GM19240 (cell line): ENCODE data around the gene ZFYVE28.

Experiments used
- DNase-seq: peaks from one replicate; pipeline ENCODE4 v3.0.0; 2011; ENCODE audit warnings: low spot score; ENCODE audit not compliant: insufficient read length

The ZFYVE28 gene

DNA sequence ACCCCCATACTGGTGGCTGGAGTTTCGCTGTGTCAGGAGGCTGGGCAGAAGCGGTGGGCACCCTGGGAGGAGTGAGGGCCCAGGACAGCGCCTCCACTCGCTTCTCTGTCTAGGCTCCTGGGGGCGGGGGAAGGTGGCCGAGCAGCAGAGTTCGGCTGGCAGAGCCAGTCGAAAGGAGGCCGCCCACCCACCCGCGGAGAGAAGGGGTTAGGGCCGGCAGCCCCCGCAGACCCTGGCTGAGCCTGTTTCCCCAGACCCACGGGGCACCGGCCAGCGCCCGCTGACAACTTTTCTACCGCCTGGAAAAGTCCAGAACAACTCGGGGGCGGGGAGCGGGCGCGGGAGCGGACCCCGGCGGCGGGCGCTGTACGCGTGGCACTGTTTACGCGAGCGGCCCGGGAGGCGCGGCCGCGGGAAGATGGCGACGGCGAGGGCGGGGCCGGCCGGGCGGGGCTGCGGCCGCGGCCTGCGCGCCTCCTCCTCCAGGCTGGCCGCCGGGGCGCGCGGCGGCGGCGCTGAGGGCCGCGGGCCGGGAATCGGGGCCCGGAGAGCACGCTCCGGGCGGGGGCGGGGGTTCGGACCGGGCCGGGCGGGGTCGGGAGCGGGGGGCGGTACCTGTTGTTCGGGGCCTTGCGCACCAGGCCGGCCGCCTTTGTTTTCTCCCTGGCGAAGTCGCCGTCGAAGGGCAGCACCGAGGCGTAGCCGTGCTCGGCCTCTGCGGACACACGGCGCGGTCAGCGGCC is 157.2 kb downstream of the ZFYVE28 start:
- DNase-seq: no peak

DNA sequence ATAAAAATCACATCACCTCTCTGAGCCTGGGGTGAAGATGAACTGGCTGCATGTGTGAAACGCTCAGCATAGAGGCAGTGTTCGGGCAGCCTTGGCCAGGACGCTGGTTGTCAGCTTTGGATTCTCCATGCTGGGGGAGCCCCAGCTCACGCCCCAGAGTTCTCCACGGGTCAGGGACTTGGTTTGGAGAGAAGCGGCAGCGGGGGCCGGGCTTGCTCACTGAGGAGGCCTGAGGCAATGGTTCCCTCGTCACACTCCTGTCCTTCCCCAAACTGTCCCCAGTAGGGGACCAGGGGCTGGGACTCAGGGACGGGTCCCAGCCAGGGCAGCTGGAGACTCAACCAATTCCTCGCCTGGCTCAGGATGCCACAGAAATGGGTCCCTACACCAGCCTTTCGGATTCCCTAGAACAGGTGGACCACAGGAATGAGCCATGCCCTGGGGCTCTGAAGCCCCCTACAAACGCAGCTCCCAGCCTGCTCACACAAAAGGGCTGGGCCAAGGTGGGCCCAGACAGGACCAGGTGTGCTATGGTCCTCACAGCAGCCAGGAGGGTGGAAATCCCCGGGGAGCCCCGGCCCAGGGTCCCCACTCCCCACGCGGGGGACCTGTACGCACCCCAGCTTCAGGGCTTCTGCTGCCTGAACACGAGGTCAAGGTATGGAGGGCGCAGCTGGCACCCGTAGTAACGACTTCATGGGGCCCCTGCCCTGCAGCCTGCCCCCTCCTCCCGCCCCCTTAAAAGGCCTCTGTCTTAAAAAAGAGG is 157.9 kb downstream of the ZFYVE28 start:
- DNase-seq: no peak

DNA sequence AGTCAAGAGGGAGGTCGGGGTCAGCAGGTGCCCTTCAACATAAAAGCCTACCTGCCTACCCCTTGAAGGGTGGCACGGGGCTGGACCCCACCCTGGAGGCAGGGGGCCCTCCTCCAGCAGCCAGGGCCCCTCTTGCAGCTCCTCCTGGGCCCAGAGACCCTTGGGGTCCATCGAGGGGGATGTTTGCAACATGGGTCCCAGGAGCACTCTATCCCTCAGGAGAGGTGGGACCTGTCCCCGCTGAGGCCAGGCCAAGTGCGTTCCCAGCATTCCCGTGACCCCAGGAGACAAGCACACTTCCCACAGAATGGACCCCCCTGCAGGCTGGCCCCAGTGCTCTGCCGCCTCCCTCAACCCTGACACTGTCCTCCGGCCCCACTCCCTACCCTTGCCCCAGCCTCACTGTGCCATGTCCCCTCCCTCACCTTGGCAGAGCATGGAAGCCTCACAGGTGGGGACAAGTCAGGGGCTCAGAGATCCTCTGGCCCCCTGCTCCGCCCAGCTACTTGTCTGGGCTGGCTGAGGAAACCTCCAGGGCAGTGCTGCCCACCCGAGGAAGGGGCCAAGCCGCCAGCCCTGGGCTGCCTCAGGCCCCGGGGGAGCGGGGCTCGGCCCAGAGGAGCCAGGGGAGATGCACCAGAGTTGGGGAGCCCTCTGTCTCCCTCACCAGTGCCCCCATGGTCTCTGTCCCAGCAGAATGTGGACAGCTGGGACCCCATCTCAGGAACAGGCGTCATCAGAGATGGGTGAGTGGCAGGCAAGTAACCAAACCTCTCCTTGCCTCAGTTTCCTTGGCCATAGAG is 158.7 kb downstream of the ZFYVE28 start:
- DNase-seq: no peak

DNA sequence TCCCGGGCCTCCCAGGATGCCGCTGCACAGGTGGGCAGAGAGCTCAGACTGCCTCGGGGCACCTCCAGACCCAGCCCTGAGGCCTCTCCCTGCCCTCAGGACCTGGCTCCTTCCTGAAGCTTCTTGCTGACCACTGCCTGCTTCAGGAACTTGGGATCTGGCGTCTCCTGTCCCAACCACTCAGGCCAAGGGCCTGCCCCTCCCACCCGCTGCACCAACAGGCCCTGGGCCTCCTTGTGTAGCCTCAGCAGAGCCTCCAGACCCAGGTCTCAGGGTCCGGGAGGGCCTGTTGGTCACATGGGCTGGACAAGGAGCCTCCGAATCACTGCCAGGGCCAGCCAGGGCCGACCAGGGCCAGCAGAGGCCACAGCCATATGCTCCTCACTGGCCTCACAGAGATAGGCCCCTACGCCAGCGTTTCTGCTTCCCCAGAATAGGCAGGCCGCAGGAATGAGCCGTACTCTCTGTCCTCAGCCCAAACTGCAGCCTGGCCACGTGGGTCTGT is 159.4 kb downstream of the ZFYVE28 start:
- DNase-seq: no peak

DNA sequence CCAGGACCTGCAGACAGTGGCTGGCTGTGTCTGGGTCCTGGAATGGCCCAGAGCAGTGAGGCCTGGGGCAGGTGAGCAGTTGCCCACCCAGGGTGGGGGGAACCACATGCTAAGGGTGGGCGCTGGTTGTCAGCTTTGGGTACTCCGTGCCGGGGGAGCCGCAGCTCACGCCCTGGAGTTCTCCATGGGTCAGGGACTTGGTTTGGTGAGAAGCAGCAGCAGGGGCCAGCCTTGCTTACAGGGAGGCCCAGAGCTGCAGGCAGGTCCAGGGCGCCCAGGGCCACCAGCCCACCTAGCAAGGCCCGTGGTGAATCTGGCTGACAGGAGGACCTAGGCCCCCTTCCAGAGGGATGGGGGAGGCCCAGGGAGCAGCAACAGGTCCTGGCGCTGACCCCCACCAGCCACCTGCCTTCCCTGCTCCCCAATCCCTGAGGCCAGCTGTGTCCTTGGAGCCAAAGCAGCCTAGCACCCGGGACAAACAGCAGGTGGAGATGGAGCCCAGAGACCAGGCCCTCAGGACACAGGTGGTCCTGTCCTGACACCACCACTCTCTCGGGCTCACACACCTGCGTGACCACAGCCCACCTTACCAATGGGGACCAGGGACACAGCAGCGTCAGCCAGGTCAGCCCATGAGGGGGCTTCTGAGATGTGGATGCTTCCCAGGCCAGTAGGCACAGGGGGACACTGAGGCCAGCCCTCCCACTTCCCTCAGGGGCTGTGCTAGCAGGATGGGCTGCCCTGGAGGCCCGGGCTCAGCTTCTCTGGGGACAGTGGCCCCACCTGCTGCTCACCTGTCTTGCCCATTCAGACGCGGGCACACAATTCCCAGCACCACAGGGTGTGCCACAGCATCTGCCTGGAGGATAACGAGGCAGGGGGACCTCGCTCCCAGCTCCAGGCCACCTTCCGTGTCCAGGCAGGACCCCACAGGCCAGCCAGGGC is 160.1 kb downstream of the ZFYVE28 start:
- no peak for DNase-seq

DNA sequence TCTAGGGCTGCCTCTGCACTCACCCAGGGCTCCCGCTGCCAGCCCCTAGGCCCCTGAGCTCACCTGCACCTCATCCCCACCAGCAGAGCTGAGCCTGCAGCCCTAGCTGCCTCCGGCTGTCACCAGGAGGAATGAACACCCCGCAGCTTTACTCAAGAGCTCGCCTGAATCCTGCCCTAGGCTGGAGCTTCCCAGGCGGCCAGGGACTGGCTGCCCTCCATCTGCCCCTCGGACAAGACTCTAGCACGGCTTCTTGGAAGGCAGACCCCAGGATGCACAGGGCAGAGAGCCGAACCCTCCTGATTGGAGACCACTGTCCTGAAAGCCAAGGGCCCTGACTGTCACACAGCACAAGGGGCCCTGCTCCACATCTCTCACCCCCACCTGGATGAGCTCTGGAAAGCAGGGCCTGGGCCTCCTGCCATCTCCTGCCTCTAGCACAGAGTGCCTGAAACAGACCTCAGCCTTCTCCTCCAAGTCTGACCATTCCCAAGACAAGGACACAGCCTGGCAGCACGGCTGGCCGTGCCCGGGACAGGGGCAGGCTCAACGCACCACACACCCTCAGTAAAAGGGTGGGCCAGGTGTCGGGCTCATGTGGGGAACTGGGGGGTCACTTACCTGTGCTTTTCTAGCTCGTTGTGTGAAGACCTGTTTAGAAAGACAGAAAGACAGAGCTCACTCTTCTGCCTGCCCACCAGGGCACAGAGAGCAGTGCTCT is 160.9 kb downstream of the ZFYVE28 start:
- DNase-seq: no peak

DNA sequence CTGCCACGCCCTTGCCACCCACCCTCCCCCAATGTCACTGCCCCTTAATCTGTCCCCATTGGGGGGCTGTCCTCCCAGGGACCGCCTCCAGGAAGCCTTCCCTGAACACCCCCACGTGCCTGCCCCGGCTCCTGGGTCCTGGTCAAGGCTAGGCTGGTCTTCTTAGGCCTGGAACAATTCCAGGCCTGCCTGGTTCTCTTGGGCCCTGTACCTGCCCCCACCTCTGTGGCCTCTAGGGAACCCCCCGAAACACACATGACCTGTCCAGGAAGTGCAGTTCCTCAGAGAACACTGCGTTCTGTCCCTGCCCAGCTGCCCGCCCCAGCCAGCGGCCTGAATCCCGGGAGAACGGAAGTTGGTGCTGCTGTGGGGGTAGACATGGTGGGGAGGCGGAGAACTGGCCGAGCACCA is 161.7 kb downstream of the ZFYVE28 start:
- no peak for DNase-seq

DNA sequence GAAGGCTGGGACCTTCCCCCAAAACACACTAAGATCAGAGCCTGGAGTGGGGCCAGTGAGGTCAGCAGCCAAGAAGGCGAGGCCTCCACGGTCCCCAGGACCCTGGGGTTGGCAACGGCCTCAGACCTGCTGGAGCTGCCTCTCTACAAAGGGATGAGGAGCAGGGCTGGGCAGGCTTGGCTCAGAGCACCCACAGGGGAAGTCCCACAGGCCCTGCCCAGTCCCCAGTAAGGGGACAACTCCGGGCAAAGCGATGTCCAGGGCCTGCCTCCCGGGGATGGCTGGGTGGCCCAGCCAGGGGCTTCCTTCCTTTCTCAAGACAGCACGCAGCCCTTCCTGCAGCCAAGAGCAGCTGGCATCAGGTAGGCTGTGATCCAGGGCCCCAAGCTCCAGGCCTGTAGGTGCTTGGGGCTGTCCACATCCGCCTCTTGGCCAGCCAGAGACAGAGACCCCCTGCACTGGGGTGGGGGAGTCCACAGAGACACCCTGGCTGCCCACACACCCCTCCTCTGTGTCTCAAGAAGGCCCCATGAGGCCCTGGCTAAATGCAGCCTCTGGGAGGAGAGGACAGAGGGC is 162.2 kb downstream of the ZFYVE28 start:
- no peak for DNase-seq

DNA sequence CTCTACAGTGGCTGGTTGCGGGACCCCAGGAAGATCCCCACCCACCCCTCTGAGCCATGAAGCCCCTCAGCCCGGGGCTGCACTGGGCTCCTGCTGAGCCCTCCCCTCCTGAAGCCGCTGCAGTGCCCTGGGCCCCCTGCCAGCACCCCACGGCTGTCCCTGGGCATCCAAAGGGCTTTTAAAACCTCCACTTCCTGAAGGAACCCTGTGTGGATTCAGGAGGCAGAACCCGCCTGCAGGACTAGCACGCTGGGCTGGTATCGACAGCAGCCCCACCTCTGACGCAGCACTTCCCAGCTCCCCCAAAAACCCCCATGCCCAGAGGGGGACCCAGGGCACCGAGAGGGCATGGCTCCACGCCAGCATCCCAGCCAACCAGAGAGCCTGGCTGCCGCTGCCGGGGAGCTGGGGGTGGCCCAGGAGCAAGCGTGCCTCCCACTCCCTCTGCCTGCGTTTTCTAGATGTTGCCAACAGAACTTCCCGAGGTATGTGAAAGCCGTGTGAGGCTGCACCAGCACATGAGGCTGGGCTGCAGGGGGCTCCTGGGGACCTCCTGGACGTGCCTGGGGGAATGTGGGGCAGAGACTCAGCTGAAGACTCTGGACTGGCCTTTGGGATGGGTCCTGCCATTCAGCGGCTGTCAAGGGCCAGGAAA is 162.8 kb downstream of the ZFYVE28 start:
- no peak for DNase-seq

DNA sequence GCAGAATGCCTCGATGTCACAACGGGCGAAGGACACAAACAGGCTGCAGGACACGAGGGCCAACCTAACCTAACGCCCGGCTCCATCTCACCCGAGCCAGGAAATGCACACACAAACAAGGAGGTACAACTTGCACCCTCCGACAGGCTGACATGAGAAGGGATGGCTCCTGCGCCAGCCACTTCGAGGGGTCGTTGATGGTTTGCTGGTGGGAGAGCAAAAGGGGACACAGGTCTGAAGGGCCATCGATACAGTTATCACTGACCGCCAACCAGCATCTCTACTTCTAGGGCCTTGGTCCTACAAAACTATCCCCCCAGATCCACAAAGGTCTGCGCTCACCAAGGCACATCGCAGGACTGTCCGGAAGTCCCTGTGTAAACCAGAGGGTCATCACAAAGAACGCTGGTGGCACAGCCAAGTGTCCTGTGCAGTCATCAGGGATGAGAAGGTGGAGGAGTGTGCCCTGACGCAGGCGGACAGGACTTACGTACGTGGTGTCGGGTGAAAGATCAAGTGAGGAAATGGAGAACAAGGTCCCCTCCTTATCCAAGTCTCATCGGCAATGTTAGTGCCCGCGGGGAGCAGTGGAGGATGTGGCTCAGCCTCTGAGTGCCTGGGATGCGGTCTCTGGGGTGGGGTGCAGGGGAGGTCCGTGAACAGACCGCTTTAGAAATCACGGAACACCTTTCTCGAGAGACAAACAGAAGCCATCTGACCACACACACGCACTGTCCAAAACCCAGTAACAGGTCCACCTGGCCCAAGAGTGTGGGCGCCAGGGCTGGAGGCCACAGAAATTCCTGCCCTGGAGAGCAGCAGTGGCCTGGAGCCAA is 163.6 kb downstream of the ZFYVE28 start:
- no peak for DNase-seq

DNA sequence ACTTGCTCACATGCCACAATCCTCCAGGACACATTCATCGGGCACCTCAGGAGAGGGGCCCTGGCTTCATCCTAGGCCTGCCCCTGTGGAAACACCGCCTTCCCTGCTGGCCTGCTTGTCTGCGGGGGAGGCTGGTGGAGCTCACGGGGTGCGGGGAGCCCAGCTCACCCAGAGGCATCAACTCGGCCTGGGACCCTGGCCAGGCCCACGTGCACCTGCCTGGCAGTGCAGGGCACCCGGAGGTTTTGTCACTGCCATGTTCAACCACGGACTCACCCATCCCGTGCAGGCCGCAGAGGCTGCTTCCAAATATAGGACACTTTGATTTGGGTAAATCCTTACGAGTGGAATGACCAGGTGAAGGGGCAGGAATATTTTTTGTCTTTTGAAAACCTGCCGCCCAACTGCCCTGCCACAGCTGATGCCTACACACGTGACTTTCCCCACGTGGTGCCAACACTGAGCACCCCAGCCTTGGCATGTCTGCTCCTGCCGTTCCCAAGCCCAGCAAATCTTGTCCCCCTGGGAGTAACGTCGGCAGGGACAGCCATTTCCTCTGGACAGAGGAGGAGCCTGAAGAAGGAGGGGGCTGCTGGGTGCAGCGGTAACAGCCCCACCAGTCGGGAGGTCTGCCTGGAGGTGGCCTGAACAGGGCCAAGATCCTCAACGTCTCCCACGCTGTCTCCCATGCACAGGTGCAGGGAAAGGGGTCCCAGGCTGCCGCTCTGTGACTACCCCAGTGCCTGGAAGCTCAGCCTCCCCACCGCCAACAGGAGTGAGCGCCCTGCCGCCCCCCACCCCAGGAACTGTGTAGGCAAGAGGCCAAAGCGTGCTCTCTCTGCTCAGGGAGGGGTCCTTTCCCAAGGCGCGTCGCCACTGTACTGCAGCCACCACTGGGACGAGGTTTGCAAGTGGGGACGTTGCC is 165.0 kb downstream of the ZFYVE28 start:
- DNase-seq: no peak

DNA sequence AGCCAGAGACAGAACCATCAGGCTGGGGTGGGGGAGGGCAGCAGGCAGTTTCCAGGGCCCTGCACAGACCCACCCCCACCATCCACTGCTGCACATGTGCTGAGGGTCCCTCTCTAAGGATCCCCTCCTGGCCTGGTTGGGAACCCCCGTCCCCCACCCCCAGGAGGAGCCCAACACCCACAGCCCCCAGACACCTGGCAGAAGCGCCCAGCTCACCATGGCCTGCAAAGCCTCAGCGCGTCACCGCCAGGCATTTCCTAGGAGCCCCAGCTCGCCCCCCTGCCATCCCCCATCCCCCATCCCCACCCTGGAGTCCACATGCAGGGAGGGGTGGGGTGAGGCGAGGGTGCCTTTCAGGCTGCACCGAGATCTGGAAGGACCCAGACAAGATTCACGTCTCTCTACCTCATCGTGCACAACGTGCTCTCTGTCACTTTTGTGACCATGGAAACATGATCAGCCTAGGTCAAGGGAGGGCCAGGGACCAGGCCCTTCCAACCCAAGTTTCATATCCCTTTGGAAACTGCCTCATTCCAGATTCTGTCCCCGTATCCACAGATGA is 165.8 kb downstream of the ZFYVE28 start:
- no peak for DNase-seq

DNA sequence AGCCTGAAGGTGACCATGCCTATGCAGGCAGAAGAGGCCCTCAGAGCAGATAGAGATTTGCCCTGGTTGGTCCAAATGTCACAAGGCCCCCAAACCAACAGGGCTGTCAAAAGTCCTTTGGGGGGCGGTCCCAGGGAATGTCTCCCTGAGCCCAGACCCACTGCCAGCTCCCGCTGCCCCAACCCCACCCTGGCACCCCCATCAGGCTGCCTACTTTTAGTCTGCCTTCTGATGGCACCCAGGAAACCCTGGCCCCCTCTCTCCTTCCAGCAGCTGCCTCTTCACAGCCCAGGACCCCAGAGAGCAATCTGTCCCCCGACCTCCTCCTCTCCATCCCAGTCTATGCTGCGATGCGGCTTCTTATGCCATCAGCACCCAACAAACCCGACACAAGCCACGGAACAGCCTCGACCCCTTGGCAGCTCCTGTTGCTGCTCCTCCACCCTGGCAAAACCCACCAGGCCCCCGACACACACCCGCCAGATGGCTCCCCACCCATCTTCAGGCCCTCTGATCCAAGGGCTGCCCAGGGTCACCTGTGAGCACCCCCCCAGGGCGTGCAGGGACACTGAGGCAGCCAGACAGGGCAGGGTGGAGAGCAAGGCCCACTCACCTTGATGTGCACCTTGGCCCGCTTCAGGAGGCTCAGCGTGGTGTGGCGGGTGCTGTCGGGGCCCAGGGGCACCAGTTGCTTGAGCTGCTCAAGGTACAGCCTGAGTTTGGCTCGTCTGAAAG is 166.5 kb downstream of the ZFYVE28 start:
- no peak for DNase-seq

DNA sequence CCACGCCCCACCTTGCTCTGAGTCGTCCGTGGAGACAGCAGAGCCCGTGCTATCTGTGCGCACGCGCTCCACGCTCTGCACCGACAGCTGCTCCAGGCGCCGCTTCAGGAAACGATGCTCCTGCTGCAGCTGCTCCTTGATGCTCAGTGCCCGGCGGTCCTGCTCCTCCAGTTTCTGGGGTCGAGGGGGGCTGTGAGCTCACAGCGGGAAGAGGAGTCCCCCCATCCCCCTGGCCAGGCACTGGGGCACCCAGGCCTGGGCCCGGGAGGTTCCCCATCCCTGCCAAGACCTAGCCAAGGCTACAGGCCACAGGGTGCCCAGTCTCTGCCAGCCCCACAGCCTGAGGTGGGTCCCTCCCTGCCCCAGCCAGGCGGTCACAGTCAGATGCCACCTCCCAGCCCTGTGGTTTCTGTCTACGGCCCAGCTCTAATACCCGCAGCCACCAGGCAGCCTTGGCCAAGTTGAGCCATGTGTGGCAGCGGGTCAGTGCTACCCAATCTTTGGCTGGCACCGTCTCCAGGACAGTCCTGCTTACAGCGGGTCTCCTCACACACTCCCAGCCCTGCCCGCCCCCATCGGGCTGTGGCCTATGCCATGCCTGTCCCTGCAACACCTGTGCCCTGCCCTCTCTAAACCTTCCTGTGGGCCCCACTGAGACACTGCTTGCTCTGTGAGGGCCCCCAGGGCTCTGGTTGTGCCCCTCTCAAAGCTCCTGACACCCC is 167.2 kb downstream of the ZFYVE28 start:
- DNase-seq: no peak

DNA sequence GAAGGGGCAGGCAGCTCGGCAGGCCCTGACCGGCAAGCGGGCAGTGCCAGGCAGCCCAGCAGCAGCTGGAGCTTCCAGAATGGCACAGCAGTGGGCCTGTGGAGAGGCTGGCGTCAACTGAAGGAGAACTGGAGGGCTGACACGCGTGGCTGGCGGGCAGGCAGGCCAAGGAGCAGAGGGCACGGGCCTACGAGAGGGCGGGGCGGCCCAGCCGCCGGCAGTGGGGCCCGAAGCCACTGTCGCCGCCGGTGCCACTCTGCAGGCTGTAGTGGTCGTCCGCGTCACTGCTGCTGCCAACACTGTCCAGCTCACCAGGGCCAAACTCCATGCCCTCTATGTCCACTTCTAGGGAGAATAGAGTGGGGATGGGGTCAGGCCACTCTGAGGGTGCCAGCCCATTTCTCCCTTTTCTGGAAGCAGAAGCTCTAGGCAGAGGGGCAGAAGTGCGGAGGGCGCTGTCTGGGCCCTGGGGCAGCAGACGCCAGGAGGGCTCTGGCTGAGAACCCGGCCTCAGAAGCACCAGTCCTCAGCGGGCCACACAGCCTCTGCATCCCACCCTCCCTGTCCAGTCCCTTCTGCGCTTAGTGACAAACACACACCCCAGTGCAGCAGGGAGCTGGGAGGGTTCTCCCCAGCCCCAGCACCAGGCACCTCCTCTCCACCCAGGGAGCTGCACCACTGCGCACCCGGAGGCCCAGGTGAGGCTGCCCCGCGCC is 167.9 kb downstream of the ZFYVE28 start:
- DNase-seq: no peak
